HCT116 (cell line): ENCODE results near the gene C10orf143. TPM values are rescaled to one million over a fixed set of nuclear protein-coding genes. Genes with fewer than 3 reads are reported as not detected.

Experiments
- ATAC-seq: fragments of 200-7000 bp; cut with Tn5 transposase; 2 replicates; pipeline ENCODE4 v1.9.1; 2020; ENCODE audit warnings: mild to moderate bottlenecking, moderate library complexity
- BruUV-seq: library from RNA; stranded (reverse); fragments of 400-500 nt; replicated peaks from 2 replicates; lab custom pipeline; 2021; lab: Mats Ljungman, UMichigan
- CTCF ChIA-PET: fragments of 300-600 bp; sonication (Branson Sonifier 250); formaldehyde crosslinking; loops from one replicate; lab custom pipeline; 2021; ENCODE audit warnings: antibody characterized with exemption; lab: Charles Lee
- POLR2A ChIA-PET: fragments of 300-600, 350-600 bp; sonication (Branson Sonifier 250); formaldehyde crosslinking; loops from one replicate; lab custom pipeline; 2021; ENCODE audit warnings: antibody characterized with exemption; lab: Charles Lee
- RAD21 ChIA-PET, 2 experiments: fragments of 300-600 bp; sonication (Branson Sonifier 250); formaldehyde crosslinking; loops; one replicate each; lab custom pipeline; 2023; ENCODE audit warnings: low total read pairs in 2 of 2; ENCODE audit not compliant: uncharacterized antibody in 2 of 2, unreplicated experiment in 2 of 2, low non-redundant PET in 1 of 2; lab: Charles Lee
- DNase-seq: peaks from one replicate; pipeline ENCODE4 v3.0.0-alpha.2; 2010; ENCODE audit warnings: low read depth, low spot score
- H2AFZ ChIP-seq: fragments of 200-600 bp; shearing (Covaris generic), sonication (generic); 2 replicates; pipeline ENCODE4 v1.6.1; 2017; ENCODE audit warnings: low read depth, mixed run types, mixed read lengths, antibody characterized with exemption, low read length; ENCODE audit not compliant: poor library complexity, severe bottlenecking
- H3K27ac ChIP-seq: 2 replicates; pipeline ENCODE4 v1.5.1; 2012; ENCODE audit warnings: low read depth, low read length
- H3K27me3 ChIP-seq: fragments of 200-600 bp; sonication (generic); 2 replicates; pipeline ENCODE4 v1.6.1; 2016; ENCODE audit warnings: mixed run types, low read length, mixed read lengths; ENCODE audit not compliant: insufficient read depth
- H3K36me3 ChIP-seq, 2 experiments: fragments of 200-500 bp in 1 of 2; fragments of 200-600 bp in 1 of 2; sonication (Bioruptor generic) in 1 of 2; sonication (generic) in 1 of 2; 2 replicates each; pipeline versions ENCODE4 v1.5.1 to v1.6.1; 2014 to 2016; ENCODE audit warnings: low read length in 2 of 2, inconsistent platforms in 1 of 2, mixed read lengths in 1 of 2, mixed run types in 1 of 2; ENCODE audit not compliant: insufficient read depth in 2 of 2, control insufficient read depth in 1 of 2
- H3K4me1 ChIP-seq, 2 experiments: fragments of 200-600 bp in 1 of 2; sonication (generic) in 1 of 2; 2 replicates each; pipeline versions ENCODE4 v1.5.1 to v1.6.1; 2012 to 2017; ENCODE audit warnings: low read length in 2 of 2, inconsistent platforms in 1 of 2, mild to moderate bottlenecking in 1 of 2, mixed read lengths in 1 of 2, mixed run types in 1 of 2, moderate library complexity in 1 of 2; ENCODE audit not compliant: insufficient read depth in 2 of 2, control insufficient read depth in 1 of 2
- H3K4me2 ChIP-seq: fragments of 200-600 bp; sonication (generic); 2 replicates; pipeline ENCODE4 v1.6.1; 2017; ENCODE audit warnings: mixed run types, low read length, mixed read lengths
- H3K4me3 ChIP-seq, 2 experiments: fragments of 200-600 bp in 1 of 2; sonication (generic) in 1 of 2; replicated peaks in 1 of 2; 2 replicates each; pipeline ENCODE4 v1.5.1; 2011 to 2016; ENCODE audit warnings: low read length in 2 of 2, control low read depth in 1 of 2, low read depth in 1 of 2, mild to moderate bottlenecking in 1 of 2, mixed read lengths in 1 of 2, mixed run types in 1 of 2
- H3K79me2 ChIP-seq: fragments of 200-600 bp; sonication (generic); 2 replicates; pipeline ENCODE4 v1.6.1; 2017; ENCODE audit warnings: mild to moderate bottlenecking, mixed run types, low read length, moderate library complexity, mixed read lengths; ENCODE audit not compliant: insufficient read depth
- H3K9ac ChIP-seq: fragments of 200-600 bp; sonication (generic); 2 replicates; pipeline ENCODE4 v1.6.1; 2016; ENCODE audit warnings: low read length, mixed read lengths
- H3K9me2 ChIP-seq: fragments of 200-600 bp; sonication (generic), shearing (Covaris generic); 2 replicates; pipeline ENCODE4 v1.6.1; 2017; ENCODE audit warnings: mixed run types, mild to moderate bottlenecking, moderate library complexity; ENCODE audit not compliant: insufficient read depth
- H3K9me3 ChIP-seq, 2 experiments: fragments of 200-500 bp in 1 of 2; fragments of 200-600 bp in 1 of 2; sonication (Bioruptor generic) in 1 of 2; sonication (generic) in 1 of 2; 2 replicates each; pipeline ENCODE4 v1.6.1; 2014 to 2017; ENCODE audit warnings: low read length in 2 of 2, mixed read lengths in 2 of 2, inconsistent platforms in 1 of 2, low read depth in 1 of 2, mild to moderate bottlenecking in 1 of 2, mixed run types in 1 of 2, moderate library complexity in 1 of 2; ENCODE audit not compliant: control insufficient read depth in 1 of 2, insufficient read depth in 1 of 2
- H4K20me1 ChIP-seq: fragments of 200-600 bp; sonication (generic), shearing (Covaris generic); 2 replicates; pipeline ENCODE4 v1.6.1; 2017; ENCODE audit warnings: mixed run types, mild to moderate bottlenecking, moderate library complexity; ENCODE audit not compliant: insufficient read depth
- CBX3 ChIP-seq: IDR thresholded peaks from 2 replicates; pipeline ENCODE4 v1.6.1; 2012; ENCODE audit warnings: low read depth
- CEBPB ChIP-seq: IDR thresholded peaks from 2 replicates; pipeline ENCODE4 v1.6.1; 2012; ENCODE audit warnings: low read depth
- CTCF ChIP-seq, 3 experiments: fragments of 200-600 bp in 1 of 3; sonication (generic) in 1 of 3; IDR thresholded peaks in 2 of 3; conservative IDR thresholded peaks in 1 of 3; 2 replicates each; pipeline ENCODE4 v1.5.1; 2012 to 2017; ENCODE audit warnings: low read depth in 2 of 3, low read length in 2 of 3, antibody characterized with exemption in 1 of 3, borderline replicate concordance in 1 of 3, control low read depth in 1 of 3, mild to moderate bottlenecking in 1 of 3, mixed read lengths in 1 of 3, mixed run types in 1 of 3, moderate library complexity in 1 of 3; ENCODE audit not compliant: insufficient read depth in 1 of 3
- EGR1 ChIP-seq: IDR thresholded peaks from 2 replicates; pipeline ENCODE4 v1.6.1; 2012; ENCODE audit warnings: low read depth
- EZH2 ChIP-seq: fragments of 200-600 bp; sonication (generic); IDR thresholded peaks from 2 replicates; pipeline ENCODE4 v1.6.1; 2017; ENCODE audit warnings: antibody characterized with exemption, mixed run types
- EZH2phosphoT487 ChIP-seq: fragments of 200-600 bp; IDR thresholded peaks from 2 replicates; pipeline ENCODE4 v1.6.1; 2018; ENCODE audit warnings: antibody characterized with exemption, borderline replicate concordance
- FOSL1 ChIP-seq: IDR thresholded peaks from 2 replicates; pipeline ENCODE4 v1.6.1; 2012; ENCODE audit warnings: low read depth
- JUND ChIP-seq: IDR thresholded peaks from 2 replicates; pipeline ENCODE4 v1.6.1; 2012
- MAX ChIP-seq: IDR thresholded peaks from 2 replicates; pipeline ENCODE4 v1.6.1; 2012
- POLR2AphosphoS5 ChIP-seq: IDR thresholded peaks from 2 replicates; pipeline ENCODE4 v1.6.1; 2011; ENCODE audit warnings: mild to moderate bottlenecking, low read depth, low read length, moderate library complexity
- REST ChIP-seq: IDR thresholded peaks from 2 replicates; pipeline ENCODE4 v1.6.1; 2012; ENCODE audit warnings: low read depth
- SIN3A ChIP-seq: IDR thresholded peaks from 2 replicates; pipeline ENCODE4 v1.6.1; 2012; ENCODE audit warnings: low read depth
- SP1 ChIP-seq: IDR thresholded peaks from 2 replicates; pipeline ENCODE4 v1.6.1; 2012; ENCODE audit warnings: low read depth
- SRF ChIP-seq: IDR thresholded peaks from 2 replicates; pipeline ENCODE4 v1.6.1; 2012; ENCODE audit warnings: low read depth
- ZFX ChIP-seq: fragments of 450-650 bp; IDR thresholded peaks from 2 replicates; pipeline ENCODE4 v1.6.1; 2017
- ZNF274 ChIP-seq: fragments of 200-500 bp; sonication (Bioruptor generic); IDR thresholded peaks from 2 replicates; pipeline ENCODE4 v1.6.1; 2014; ENCODE audit warnings: mild to moderate bottlenecking, low read depth, low read length, inconsistent platforms
- intact Hi-C: fragments of 100-400 bp; cut with micrococcal nuclease; formaldehyde crosslinking; loops from 2 replicates; pipeline ENCODE4 v1.10.0; 2022
- total RNA-seq: library from RNA; stranded (reverse); gene quantifications from one replicate; pipeline ENCODE4 v1.2.1, GENCODE V29; 2021; ENCODE audit not compliant: unreplicated experiment

C10orf143 gene
- total RNA-seq, 1 experiment from 2014 or later, result 0.66 TPM

- Histone ChIP-seq H3K4me2 (no peak overlapping the region), H3K36me3 (no peaks in the 10 kb centered on the region), H3K4me1 (no peaks in the 10 kb centered on the region), H2AFZ (no peak overlapping the region), H3K9me2 (no peaks in the 10 kb centered on the region), H3K27ac (no peak overlapping the region), H3K27me3 (no peaks in the 10 kb centered on the region), H3K4me3 (no peak overlapping the region), H3K9me3 (no peaks in the 10 kb centered on the region), H4K20me1 (no peaks in the 10 kb centered on the region), H3K9ac (no peak overlapping the region), H3K79me2 (no peaks in the 10 kb centered on the region)
- POLR2A ChIA-PET, result interaction anchor here (1.5 kb wide), 1 partner anchor 47 kb away, joined by 4 read pairs; no protein-coding TSS in a partner anchor
- CTCF ChIA-PET, result no interaction called here
- intact Hi-C loops, result no loop called here
- DNase-seq (no peak), ATAC-seq (no peak)
- TF ChIP-seq POLR2AphosphoS5 (no peak), EZH2 (no peak), SIN3A (no peak), CEBPB (no peak), CTCF (IDR thresholded peaks at IDR 0.05 in 2 of 3, conservative IDR thresholded peaks at IDR 0.05 in 1 of 3; ENCODE audit: borderline replicate concordance in 1 of 3, insufficient read depth in 1 of 3, low read depth in 2 of 3, low read length in 2 of 3) (no peak), CBX3 (no peak), ZNF274 (no peak), EZH2phosphoT487 (no peak), MAX (no peak), ZFX (no peak), FOSL1 (no peak), SP1 (no peak), SRF (no peak), JUND (no peak), EGR1 (no peak), REST (no peak)
- no TSS peak for BruUV-seq
- RAD21 ChIA-PET, result no interaction called here
Measured at GRCh38 chr10:130062976-130063375, 47.7 kb downstream of the C10orf143 start.
